ENCODE data around the gene CYLD.

DNA sequence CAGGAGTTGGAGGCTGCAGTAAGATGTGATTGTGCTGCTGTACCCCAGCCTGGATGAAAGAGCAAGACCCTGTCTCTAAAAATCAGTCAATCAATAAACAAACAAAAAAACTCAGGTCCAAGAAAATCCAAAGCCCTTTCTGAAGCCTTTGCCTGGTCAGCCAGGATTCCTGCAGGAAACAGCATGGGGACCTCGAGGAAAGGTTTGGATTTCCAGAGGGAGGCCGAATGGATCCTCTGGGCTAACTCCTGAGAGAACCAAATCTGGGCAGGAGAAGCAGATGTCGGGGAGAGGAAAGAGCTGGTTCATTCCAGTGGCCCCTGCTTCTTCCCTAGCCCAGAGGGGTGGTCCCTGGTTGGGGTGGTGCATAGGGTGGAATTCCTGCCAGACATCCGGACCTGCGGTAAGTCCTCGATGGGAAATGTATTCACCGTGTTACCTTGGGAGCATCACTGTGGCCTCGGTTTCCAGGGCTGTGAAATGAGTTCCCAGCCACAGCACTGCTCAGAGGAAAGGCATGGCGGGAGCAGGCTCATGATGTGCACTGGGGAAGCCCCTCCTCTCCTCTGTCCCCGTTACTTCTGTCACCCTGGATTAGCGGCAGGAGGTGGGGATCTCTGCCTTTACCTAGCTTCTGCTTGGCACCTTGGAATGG is 75.1 kb downstream of the CYLD start:
- TF ChIP-seq TAF1 (IDR thresholded peaks at IDR 0.05; ENCODE audit: low read depth) = no peak
- TF ChIP-seq, protein P1, sequence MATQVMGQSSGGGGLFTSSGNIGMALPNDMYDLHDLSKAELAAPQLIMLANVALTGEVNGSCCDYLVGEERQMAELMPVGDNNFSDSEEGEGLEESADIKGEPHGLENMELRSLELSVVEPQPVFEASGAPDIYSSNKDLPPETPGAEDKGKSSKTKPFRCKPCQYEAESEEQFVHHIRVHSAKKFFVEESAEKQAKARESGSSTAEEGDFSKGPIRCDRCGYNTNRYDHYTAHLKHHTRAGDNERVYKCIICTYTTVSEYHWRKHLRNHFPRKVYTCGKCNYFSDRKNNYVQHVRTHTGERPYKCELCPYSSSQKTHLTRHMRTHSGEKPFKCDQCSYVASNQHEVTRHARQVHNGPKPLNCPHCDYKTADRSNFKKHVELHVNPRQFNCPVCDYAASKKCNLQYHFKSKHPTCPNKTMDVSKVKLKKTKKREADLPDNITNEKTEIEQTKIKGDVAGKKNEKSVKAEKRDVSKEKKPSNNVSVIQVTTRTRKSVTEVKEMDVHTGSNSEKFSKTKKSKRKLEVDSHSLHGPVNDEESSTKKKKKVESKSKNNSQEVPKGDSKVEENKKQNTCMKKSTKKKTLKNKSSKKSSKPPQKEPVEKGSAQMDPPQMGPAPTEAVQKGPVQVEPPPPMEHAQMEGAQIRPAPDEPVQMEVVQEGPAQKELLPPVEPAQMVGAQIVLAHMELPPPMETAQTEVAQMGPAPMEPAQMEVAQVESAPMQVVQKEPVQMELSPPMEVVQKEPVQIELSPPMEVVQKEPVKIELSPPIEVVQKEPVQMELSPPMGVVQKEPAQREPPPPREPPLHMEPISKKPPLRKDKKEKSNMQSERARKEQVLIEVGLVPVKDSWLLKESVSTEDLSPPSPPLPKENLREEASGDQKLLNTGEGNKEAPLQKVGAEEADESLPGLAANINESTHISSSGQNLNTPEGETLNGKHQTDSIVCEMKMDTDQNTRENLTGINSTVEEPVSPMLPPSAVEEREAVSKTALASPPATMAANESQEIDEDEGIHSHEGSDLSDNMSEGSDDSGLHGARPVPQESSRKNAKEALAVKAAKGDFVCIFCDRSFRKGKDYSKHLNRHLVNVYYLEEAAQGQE (IDR thresholded peaks at IDR 0.05; ENCODE audit: low read depth) = no peak
- TF ChIP-seq TEAD4 (IDR thresholded peaks at IDR 0.05) = no peak
- no peak for TF ChIP-seq RAD21 (IDR thresholded peaks at IDR 0.05; ENCODE audit: low read depth)
- no peak for TF ChIP-seq CREB1 (IDR thresholded peaks at IDR 0.05; ENCODE audit: low read depth)
- no peak for TF ChIP-seq ZBTB7A (IDR thresholded peaks at IDR 0.05; ENCODE audit: low read depth)
- TF ChIP-seq FOXM1 (IDR thresholded peaks at IDR 0.05; ENCODE audit: borderline replicate concordance, low read depth) = no peak
